ENCODE measurements around the gene COL9A3. TPM values are rescaled to one million over a fixed set of nuclear protein-coding genes. Genes with fewer than 3 reads are reported as not detected.

Gene COL9A3
- total and polyA plus RNA-seq, 8 donors, result 2.3 to 107 (median 56.2) TPM

DNA sequence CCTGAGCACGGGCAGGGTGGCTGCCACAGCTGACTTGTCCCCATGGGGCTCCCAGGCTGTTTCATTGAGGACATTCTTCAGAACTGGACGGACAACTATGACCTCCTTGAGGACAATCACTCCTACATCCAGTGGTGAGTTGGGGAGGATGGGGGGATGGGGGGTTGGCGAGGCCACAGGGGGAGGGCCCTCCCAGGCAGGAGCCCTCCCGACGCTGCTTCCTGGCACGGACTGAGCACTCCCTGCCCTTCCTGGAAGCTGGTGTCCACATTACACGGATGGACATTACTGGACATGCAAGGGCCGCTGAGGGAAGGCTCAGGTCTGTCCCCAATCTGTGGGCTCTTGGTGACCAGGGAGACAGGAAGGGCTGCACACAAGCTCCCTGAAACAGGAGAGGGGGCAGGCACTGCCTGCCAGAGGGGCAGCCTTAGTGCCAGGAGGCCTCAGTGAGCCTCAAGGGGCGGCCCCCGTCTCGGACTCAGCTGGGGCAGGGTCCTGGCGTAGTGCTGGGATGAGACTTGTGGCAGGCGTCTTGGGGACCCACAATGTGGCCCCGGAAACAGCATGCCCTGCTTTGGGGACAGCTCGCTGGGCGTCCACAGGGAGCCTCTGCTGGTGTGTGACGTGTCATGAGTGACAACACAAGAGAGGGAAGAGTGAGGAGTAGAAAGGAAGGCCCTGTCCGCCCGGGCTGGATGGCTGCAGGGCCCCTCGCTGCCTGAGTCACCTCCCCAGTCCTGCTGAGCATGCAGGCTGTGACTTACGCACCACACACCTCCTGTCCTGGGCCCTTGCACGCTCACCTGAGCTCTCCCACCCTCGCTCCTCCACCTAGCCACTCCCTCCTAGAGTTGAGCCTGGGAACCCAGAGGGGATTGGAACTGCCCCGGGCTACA, 7.1 kb upstream of the COL9A3 start:
- TF ChIP-seq, protein P1, sequence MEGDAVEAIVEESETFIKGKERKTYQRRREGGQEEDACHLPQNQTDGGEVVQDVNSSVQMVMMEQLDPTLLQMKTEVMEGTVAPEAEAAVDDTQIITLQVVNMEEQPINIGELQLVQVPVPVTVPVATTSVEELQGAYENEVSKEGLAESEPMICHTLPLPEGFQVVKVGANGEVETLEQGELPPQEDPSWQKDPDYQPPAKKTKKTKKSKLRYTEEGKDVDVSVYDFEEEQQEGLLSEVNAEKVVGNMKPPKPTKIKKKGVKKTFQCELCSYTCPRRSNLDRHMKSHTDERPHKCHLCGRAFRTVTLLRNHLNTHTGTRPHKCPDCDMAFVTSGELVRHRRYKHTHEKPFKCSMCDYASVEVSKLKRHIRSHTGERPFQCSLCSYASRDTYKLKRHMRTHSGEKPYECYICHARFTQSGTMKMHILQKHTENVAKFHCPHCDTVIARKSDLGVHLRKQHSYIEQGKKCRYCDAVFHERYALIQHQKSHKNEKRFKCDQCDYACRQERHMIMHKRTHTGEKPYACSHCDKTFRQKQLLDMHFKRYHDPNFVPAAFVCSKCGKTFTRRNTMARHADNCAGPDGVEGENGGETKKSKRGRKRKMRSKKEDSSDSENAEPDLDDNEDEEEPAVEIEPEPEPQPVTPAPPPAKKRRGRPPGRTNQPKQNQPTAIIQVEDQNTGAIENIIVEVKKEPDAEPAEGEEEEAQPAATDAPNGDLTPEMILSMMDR (IDR thresholded peaks at IDR 0.05), result no peak
- Histone ChIP-seq H3K27ac (no peak overlapping the region), H3K36me3 (peaks cover 0 to 78% of the 10 kb centered on the region in 2 donors), H3K9me3 (no peaks in the 10 kb centered on the region), H3K4me3 (no peak overlapping the region), H3K27me3 (peaks cover 2 to 8% of the 10 kb centered on the region in 2 donors), H3K4me1 (peaks cover 17 to 39% of the 10 kb centered on the region in 2 donors)
- intact Hi-C loops (cut with DNase I), result no loop called here
- no peak for DNase-seq
- no peak for ATAC-seq

DNA sequence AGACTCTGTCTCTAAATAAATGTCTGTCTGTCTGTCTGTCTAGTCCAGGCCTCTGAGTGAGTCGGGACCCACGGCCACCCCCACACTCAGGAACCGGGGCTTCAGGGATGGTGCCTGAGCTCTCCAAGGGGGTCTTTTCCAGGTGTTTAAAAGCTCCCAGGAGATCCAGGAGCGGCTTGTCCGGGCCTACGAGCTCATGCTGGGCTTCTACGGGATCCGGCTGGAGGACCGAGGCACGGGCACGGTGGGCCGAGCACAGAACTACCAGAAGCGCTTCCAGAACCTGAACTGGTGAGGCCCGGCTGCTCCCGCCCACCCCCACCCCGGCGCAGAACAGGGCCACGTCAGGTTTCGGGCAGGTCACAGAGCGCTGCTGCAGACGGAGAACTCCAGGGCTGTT, 5.5 kb upstream of the COL9A3 start:
- Histone ChIP-seq H3K27ac (no peak overlapping the region), H3K36me3 (peaks cover 0 to 78% of the 10 kb centered on the region in 2 donors)

DNA sequence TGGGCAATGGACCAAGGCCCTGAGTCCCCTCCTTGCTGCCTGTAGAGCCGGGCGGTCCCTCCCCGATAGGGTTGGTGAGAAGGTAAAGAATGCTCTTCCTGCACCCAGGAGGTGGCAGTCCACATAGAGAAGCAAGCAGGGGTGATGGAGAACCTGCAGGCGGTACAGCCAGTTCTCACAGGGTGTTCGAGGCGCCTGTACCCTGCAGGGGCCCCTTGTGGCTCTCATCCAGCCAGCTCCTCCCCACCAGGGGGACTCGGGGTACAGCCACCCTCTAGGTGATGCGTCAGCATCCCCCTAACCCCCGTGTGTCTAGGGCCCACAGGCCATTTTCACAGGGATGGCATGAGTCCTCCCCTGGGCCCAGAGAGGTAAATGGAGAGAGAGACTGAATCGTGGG, 5.1 kb upstream of the COL9A3 start:
- Histone ChIP-seq H3K36me3 (peaks cover 0 to 76% of the 10 kb centered on the region in 2 donors), H3K27me3 (peaks cover 21 to 28% of the 10 kb centered on the region in 2 donors), H3K9me3 (no peaks in the 10 kb centered on the region), H3K4me3 (no peak overlapping the region), H3K4me1 (peaks cover 16 to 42% of the 10 kb centered on the region in 2 donors), H3K27ac (no peak overlapping the region)
- no peak for ATAC-seq
- intact Hi-C loops (cut with DNase I), result no loop called here
- TF ChIP-seq, protein P1 (IDR thresholded peaks at IDR 0.05), result no peak
- no peak for DNase-seq

More for the DNA sequence above, 5.5 kb upstream of the COL9A3 start:
- Histone ChIP-seq H3K9me3 (no peaks in the 10 kb centered on the region), H3K4me1 (peaks cover 17 to 42% of the 10 kb centered on the region in 2 donors), H3K27me3 (peaks cover 17 to 24% of the 10 kb centered on the region in 2 donors), H3K4me3 (no peak overlapping the region)
- ATAC-seq (no peak), DNase-seq (no peak)
- TF ChIP-seq, protein P1 (IDR thresholded peaks at IDR 0.05), result no peak
- intact Hi-C loops (cut with DNase I), result no loop called here

DNA sequence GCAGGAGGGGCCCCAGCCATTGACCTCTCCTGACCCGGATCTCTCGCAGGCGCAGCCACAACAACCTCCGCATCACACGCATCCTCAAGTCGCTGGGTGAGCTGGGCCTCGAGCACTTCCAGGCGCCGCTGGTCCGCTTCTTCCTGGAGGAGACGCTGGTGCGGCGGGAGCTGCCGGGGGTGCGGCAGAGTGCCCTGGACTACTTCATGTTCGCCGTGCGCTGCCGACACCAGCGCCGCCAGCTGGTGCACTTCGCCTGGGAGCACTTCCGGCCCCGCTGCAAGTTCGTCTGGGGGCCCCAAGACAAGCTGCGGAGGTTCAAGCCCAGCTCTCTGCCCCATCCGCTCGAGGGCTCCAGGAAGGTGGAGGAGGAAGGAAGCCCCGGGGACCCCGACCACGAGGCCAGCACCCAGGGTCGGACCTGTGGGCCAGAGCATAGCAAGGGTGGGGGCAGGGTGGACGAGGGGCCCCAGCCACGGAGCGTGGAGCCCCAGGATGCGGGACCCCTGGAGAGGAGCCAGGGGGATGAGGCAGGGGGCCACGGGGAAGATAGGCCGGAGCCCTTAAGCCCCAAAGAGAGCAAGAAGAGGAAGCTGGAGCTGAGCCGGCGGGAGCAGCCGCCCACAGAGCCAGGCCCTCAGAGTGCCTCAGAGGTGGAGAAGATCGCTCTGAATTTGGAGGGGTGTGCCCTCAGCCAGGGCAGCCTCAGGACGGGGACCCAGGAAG, 4.5 kb upstream of the COL9A3 start:
- Histone ChIP-seq H3K27ac (no peak overlapping the region), H3K4me3 (no peak overlapping the region), H3K27me3 (peaks cover 27 to 34% of the 10 kb centered on the region in 2 donors), H3K36me3 (peaks cover 0 to 70% of the 10 kb centered on the region in 2 donors), H3K9me3 (no peaks in the 10 kb centered on the region), H3K4me1 (peaks cover 13 to 42% of the 10 kb centered on the region in 2 donors)
- intact Hi-C loops (cut with DNase I), result no loop called here
- DNase-seq (no peak), ATAC-seq (no peak)
- TF ChIP-seq, protein P1 (IDR thresholded peaks at IDR 0.05), result no peak

DNA sequence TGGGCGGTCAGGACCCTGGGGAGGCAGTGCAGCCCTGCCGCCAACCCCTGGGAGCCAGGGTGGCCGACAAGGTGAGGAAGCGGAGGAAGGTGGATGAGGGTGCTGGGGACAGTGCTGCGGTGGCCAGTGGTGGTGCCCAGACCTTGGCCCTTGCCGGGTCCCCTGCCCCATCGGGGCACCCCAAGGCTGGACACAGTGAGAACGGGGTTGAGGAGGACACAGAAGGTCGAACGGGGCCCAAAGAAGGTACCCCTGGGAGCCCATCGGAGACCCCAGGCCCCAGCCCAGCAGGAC, 4.0 kb upstream of the COL9A3 start:
- peaks cover 0 to 65% of the 10 kb centered on the region in 2 donors for H3K36me3 ChIP-seq
- H3K9me3 ChIP-seq, result no peaks in the 10 kb centered on the region
- no peak for ATAC-seq
- no peak for DNase-seq
- no peak overlapping the region for H3K27ac ChIP-seq
- H3K4me1 ChIP-seq, result peaks cover 13 to 41% of the 10 kb centered on the region in 2 donors
- no peak overlapping the region for H3K4me3 ChIP-seq
- TF ChIP-seq, protein P1 (IDR thresholded peaks at IDR 0.05), result no peak
- H3K27me3 ChIP-seq, result peaks cover 32 to 39% of the 10 kb centered on the region in 2 donors
- intact Hi-C loops (cut with DNase I), result no loop called here
